ENCODE measurements around the gene CHST15.

Gene CHST15

DNA sequence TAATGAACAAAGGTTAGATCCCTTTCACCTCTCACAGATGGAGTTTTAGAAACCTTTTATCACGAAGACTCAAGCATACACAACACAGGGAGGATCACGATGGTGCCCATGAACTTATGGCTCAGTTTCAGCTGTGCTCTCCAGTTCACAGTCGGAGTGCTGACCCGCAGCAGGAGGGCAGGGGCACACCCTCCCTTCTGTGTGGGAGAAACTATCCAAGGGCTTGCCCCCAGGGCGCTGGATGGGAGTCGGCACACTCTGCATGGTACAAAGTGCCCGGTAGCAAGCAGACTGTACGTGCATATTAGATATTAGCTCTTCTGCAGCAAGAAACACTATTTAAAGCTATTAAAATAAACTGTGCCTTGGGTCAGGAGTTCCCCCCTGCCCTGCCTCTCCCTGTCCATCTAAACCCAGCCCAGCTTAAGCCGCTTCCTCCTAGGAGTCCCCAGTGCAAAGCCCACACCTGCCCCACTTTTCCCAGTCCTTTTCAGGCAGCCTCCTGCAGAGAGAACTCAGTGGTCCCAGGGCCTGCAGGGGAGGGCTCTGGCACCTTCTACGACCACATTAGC is 76.5 kb downstream of the CHST15 start:
- DNase-seq (ENCODE audit: low read depth in 1 of 2, low spot score in 1 of 2), result no peak
- Histone ChIP-seq H3K27me3 (ENCODE audit: insufficient read depth, poor library complexity, severe bottlenecking) (no peaks in the 10 kb centered on the region), H3K4me3 (replicated peaks; ENCODE audit: insufficient read depth, low read length) (no peak overlapping the region), H3K27ac (replicated peaks) (no peak overlapping the region)
- TF ChIP-seq, protein P1, sequence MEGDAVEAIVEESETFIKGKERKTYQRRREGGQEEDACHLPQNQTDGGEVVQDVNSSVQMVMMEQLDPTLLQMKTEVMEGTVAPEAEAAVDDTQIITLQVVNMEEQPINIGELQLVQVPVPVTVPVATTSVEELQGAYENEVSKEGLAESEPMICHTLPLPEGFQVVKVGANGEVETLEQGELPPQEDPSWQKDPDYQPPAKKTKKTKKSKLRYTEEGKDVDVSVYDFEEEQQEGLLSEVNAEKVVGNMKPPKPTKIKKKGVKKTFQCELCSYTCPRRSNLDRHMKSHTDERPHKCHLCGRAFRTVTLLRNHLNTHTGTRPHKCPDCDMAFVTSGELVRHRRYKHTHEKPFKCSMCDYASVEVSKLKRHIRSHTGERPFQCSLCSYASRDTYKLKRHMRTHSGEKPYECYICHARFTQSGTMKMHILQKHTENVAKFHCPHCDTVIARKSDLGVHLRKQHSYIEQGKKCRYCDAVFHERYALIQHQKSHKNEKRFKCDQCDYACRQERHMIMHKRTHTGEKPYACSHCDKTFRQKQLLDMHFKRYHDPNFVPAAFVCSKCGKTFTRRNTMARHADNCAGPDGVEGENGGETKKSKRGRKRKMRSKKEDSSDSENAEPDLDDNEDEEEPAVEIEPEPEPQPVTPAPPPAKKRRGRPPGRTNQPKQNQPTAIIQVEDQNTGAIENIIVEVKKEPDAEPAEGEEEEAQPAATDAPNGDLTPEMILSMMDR (IDR thresholded peaks at IDR 0.05; ENCODE audit: insufficient read depth, low read length), result no peak
- TF ChIP-seq GABPA (IDR thresholded peaks at IDR 0.05; ENCODE audit: low read depth) (no peak), POLR2AphosphoS5 (IDR thresholded peaks at IDR 0.05; ENCODE audit: low read depth) (no peak), SPI1 (IDR thresholded peaks at IDR 0.05; ENCODE audit: borderline replicate concordance, low read depth) (no peak)
- TF ChIP-seq, protein P2, sequence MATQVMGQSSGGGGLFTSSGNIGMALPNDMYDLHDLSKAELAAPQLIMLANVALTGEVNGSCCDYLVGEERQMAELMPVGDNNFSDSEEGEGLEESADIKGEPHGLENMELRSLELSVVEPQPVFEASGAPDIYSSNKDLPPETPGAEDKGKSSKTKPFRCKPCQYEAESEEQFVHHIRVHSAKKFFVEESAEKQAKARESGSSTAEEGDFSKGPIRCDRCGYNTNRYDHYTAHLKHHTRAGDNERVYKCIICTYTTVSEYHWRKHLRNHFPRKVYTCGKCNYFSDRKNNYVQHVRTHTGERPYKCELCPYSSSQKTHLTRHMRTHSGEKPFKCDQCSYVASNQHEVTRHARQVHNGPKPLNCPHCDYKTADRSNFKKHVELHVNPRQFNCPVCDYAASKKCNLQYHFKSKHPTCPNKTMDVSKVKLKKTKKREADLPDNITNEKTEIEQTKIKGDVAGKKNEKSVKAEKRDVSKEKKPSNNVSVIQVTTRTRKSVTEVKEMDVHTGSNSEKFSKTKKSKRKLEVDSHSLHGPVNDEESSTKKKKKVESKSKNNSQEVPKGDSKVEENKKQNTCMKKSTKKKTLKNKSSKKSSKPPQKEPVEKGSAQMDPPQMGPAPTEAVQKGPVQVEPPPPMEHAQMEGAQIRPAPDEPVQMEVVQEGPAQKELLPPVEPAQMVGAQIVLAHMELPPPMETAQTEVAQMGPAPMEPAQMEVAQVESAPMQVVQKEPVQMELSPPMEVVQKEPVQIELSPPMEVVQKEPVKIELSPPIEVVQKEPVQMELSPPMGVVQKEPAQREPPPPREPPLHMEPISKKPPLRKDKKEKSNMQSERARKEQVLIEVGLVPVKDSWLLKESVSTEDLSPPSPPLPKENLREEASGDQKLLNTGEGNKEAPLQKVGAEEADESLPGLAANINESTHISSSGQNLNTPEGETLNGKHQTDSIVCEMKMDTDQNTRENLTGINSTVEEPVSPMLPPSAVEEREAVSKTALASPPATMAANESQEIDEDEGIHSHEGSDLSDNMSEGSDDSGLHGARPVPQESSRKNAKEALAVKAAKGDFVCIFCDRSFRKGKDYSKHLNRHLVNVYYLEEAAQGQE (IDR thresholded peaks at IDR 0.05; ENCODE audit: insufficient replicate concordance, low read depth), result no peak

DNA sequence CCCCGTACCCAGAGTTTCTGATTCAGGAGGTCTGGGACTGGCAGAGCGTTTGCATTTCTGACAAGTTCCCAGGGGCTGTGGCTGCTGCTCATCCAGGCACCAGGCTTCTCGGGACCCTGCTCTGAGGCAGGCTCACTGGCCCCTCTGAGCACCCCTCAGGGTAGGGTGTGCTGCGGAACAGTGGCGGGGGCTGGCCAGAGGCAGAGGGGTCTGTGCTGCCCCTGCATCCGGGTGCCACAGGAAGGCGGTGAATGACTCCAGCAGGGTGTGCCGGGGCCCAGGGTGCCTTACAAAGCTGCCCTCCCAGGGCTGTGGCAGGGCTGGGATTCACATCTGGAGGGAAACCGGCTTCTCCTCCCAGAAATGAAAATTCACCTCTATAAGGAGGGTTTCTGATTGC is 77.4 kb downstream of the CHST15 start:
- TF ChIP-seq, protein P1 (IDR thresholded peaks at IDR 0.05; ENCODE audit: insufficient read depth, low read length), result no peak
- no peak for TF ChIP-seq POLR2AphosphoS5 (IDR thresholded peaks at IDR 0.05; ENCODE audit: low read depth)
- no peak for TF ChIP-seq GABPA (IDR thresholded peaks at IDR 0.05; ENCODE audit: low read depth)
- no peak for TF ChIP-seq SPI1 (IDR thresholded peaks at IDR 0.05; ENCODE audit: borderline replicate concordance, low read depth)
- TF ChIP-seq, protein P2 (IDR thresholded peaks at IDR 0.05; ENCODE audit: insufficient replicate concordance, low read depth), result no peak
- Histone ChIP-seq H3K27ac (replicated peaks) (no peak overlapping the region), H3K4me3 (replicated peaks; ENCODE audit: insufficient read depth, low read length) (no peak overlapping the region), H3K27me3 (ENCODE audit: insufficient read depth, poor library complexity, severe bottlenecking) (no peaks in the 10 kb centered on the region)
- no peak for DNase-seq (ENCODE audit: low read depth in 1 of 2, low spot score in 1 of 2)

DNA sequence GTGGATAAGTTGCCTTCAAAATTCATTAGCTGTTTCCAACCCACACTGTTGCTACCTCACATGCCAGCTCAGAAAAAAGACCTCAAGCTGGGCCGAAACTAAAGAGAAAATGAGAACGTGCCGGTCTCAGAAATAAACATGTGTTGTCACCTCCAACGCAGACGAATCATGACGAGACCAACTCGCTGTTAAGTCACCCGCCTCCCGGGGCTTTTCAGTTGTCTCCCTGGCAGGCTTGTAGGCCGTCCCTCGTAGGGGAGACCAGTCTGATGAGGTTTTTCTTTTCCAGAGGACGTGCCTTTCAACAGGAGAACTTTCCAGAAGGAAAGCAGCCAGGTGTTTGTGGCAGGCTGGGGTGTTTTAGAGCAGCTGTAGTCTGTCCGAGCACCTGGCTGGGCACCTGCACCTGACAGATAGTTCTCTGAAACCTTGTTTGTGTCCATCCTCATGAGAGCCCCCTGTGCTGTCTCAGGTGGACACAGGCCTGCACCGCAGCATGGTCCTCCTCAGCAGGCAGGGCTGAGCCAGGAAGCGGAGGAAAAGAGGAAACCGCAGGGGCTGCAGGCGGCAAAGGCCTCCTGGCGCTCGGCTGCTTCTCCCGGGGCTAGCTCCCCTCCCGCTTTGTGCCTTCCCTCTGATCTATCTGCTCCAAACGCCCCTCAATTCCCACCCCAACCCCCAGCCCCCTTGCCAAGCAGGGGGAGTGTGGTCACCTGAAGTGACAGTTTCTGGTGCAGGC is 78.8 kb downstream of the CHST15 start:
- H3K27ac ChIP-seq (replicated peaks), result no peak overlapping the region
- no peak for DNase-seq (ENCODE audit: low read depth in 1 of 2, low spot score in 1 of 2)
- TF ChIP-seq POLR2AphosphoS5 (IDR thresholded peaks at IDR 0.05; ENCODE audit: low read depth), result no peak
- TF ChIP-seq, protein P1 (IDR thresholded peaks at IDR 0.05; ENCODE audit: insufficient read depth, low read length), result no peak
- no peak; the same call in 1 of the 2 replicates for TF ChIP-seq SPI1 (IDR thresholded peaks at IDR 0.05; ENCODE audit: borderline replicate concordance, low read depth)
- no peak for TF ChIP-seq GABPA (IDR thresholded peaks at IDR 0.05; ENCODE audit: low read depth)
- TF ChIP-seq, protein P2 (IDR thresholded peaks at IDR 0.05; ENCODE audit: insufficient replicate concordance, low read depth), result no peak
- H3K4me3 ChIP-seq (replicated peaks; ENCODE audit: insufficient read depth, low read length), result no peak overlapping the region
- no peaks in the 10 kb centered on the region for H3K27me3 ChIP-seq (ENCODE audit: insufficient read depth, poor library complexity, severe bottlenecking)
